ENCODE measurements around the gene MKI67. TPM values are rescaled to one million over a fixed set of nuclear protein-coding genes. Genes with fewer than 3 reads are reported as not detected.

Gene MKI67
- total RNA-seq, 1 donor from 2014 or later = 161 TPM

DNA sequence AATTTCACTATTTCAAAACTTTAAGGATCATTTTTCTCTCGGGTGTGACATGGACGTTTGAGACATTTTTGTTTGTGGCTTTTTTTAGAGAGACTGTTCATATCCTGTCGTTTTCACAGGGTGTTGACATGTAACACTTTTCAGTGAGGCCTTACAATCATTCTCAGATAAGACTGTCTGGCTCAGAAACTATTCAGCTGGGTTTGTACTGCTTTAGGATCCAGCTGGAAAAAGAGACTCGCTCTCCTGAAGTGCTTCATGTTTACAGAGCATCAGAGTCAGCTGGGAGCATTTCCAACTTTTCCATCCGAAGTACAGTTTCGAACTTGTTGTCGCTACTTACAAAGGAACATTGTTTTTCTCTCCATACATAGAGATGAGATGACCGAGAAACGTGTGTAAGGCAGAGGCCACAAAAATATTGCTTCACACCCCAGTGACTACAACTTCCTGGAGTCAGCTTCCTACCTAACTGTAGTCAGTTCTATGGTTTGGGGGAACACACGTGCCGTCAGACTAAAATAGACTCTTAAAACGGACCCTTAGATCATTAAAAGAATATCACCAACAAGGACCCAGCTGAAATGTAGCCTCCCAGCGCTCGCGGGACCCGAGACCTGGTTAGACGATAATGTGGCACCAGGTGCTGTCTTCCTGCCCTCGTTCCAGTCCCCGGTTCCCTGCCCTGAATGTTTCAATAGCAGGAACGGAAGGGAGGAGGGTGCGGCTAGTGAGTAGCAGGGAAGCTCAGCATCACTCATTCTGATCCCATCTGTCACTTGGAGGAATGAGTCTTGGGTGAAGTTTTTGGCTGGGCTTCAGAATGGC is 78.0 kb downstream of the MKI67 start:
- intact Hi-C loops (cut with micrococcal nuclease) = loop anchor here (1.0 kb wide), 4 partner anchors 13 to 77 kb away; no protein-coding TSS in a partner anchor

DNA sequence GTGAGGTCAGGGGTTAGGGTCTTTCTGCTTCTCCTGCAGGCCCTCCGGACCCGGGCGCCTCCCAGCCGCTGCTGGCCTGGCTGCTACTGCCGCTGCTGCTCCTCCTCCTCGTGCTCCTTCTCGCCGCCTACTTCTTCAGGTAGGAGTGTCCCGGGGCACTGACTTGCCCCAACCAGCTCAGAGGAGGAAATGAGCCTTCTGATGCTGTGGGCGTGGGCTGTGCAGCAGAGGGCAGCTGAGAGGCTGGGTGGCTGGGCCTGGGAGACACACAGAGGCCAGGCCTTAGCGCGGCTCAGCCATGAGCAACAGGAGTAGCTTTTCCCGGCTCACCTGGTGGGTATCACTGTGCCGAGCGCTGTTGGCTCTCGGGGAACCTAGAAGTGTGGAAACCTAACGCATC is 78.9 kb downstream of the MKI67 start:
- peak; percentile 96 for DNase-seq
- intact Hi-C loops (cut with micrococcal nuclease) = loop anchor here (1.0 kb wide), 3 partner anchors 12 to 78 kb away; no protein-coding TSS in a partner anchor
- Mint-ChIP-seq H3K27ac (peak overlapping the region; percentile 90), H3K4me3 (peak overlapping the region; percentile 86), H3K9me3 (no peaks in the 10 kb centered on the region), H3K4me1 (peaks cover 48% of the 10 kb centered on the region), H3K27me3 (no peaks in the 10 kb centered on the region), H3K36me3 (ENCODE audit: low read depth) (peaks cover 34% of the 10 kb centered on the region)

More for the DNA sequence above, 78.0 kb downstream of the MKI67 start:
- peak; percentile 77 for DNase-seq
- peaks cover 39% of the 10 kb centered on the region for H3K36me3 Mint-ChIP-seq (ENCODE audit: low read depth)
- no peaks in the 10 kb centered on the region for H3K9me3 Mint-ChIP-seq
- H3K4me3 Mint-ChIP-seq = peak overlapping the region; percentile 86
- peak overlapping the region; percentile 90 for H3K27ac Mint-ChIP-seq
- peaks cover 48% of the 10 kb centered on the region for H3K4me1 Mint-ChIP-seq
- no peaks in the 10 kb centered on the region for H3K27me3 Mint-ChIP-seq

DNA sequence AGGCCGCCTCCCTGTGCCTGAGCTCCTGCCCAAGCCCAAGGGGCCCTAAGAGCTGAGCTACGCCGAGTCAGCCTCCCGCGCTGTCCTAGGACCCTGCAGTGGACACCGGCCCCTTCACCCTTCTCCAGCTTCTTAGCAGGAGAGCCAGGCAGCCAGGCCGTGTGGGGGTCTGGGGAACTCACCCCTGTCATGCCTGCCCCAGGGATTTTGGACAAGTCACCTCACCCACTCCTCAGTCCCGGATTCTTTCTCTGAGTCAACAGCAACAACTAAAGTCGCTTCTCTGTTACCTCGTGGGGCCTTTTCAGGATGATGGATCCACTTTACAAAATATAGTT is 79.3 kb downstream of the MKI67 start:
- intact Hi-C loops (cut with micrococcal nuclease) = loop anchor here (1.0 kb wide), 3 partner anchors 12 to 78 kb away; no protein-coding TSS in a partner anchor
- peaks cover 30% of the 10 kb centered on the region for H3K36me3 Mint-ChIP-seq (ENCODE audit: low read depth)
- H3K27ac Mint-ChIP-seq = peak overlapping the region; percentile 90
- no peaks in the 10 kb centered on the region for H3K27me3 Mint-ChIP-seq
- H3K4me3 Mint-ChIP-seq = peak overlapping the region; percentile 86
- no peak for DNase-seq
- H3K9me3 Mint-ChIP-seq = no peaks in the 10 kb centered on the region
- H3K4me1 Mint-ChIP-seq = peaks cover 43% of the 10 kb centered on the region

Other genes with a start within 250 kb of the MKI67 start
- gene CLRN3, start 233.5 kb downstream of the MKI67 start, total RNA-seq = not detected in 2 replicates
- 33.6 and 35.8 TPM in 2 replicates for gene PTPRE, start 219.3 kb downstream of the MKI67 start, total RNA-seq

Measured in activated CD4-positive, alpha-beta T cell treated with anti-CD3 and anti-CD28 coated beads, Interleukin-2, amount 10 ng/mL, durations not matched to agents 24 days and 14 days (primary cell).